Sigmoid colon (tissue), 7 donors: ENCODE results near the gene PHC2. TPM values are rescaled to one million over a fixed set of nuclear protein-coding genes. Genes with fewer than 3 reads are reported as not detected.

Experiments used
- DNase-seq: peaks from one replicate; pipeline ENCODE4 v3.0.0-alpha.2; 2019
- H3K27ac ChIP-seq, 4 donors: fragments of 200-600 bp; sonication (generic); one replicate each; pipeline ENCODE4 v1.5.1; 2016 to 2019; ENCODE audit warnings: mild to moderate bottlenecking in 1 of 4
- H3K27me3 ChIP-seq, 3 donors: fragments of 200-600 bp; sonication (generic); one replicate each; pipeline ENCODE4 v1.5.1; 2019; ENCODE audit warnings: mild to moderate bottlenecking in 1 of 3
- H3K36me3 ChIP-seq, 4 donors: fragments of 200-600 bp; sonication (generic); one replicate each; pipeline ENCODE4 v1.5.1; 2016 to 2019
- H3K4me1 ChIP-seq, 4 donors: fragments of 200-600 bp; sonication (generic); one replicate each; pipeline ENCODE4 v1.5.1; 2017 to 2019
- H3K4me3 ChIP-seq, 4 donors: fragments of 200-600 bp; sonication (generic); one replicate each; pipeline ENCODE4 v1.5.1; 2017 to 2019; ENCODE audit warnings: mild to moderate bottlenecking in 2 of 4, moderate library complexity in 1 of 4
- H3K9me3 ChIP-seq, 4 donors: fragments of 200-600 bp in 3 of 4; sonication (generic) in 3 of 4; one replicate each; pipeline versions ENCODE4 v1.5.1 to v1.6.1; 2013 to 2019
- CTCF ChIP-seq, 4 experiments: fragments of 450-650 bp in 3 of 4; fragments of 200-600 bp in 1 of 4; IDR thresholded peaks; one replicate each; pipeline ENCODE4 v1.5.1; 2016 to 2019; ENCODE audit warnings: antibody characterized with exemption in 4 of 4, mild to moderate bottlenecking in 3 of 4, moderate library complexity in 2 of 4
- EP300 ChIP-seq, 4 donors: sonication (generic); formaldehyde crosslinking; IDR thresholded peaks; one replicate each; pipeline ENCODE4 v1.6.1; 2017; ENCODE audit warnings: antibody characterized with exemption in 4 of 4
- POLR2A ChIP-seq, 2 donors: fragments of 450-650 bp; IDR thresholded peaks; one replicate each; pipeline ENCODE4 v1.6.1; 2016; ENCODE audit warnings: antibody characterized with exemption in 2 of 2, mild to moderate bottlenecking in 2 of 2, moderate library complexity in 2 of 2
- POLR2AphosphoS5 ChIP-seq, 4 donors: sonication (generic); formaldehyde crosslinking; IDR thresholded peaks; one replicate each; pipeline ENCODE4 v1.6.1; 2017; ENCODE audit warnings: antibody characterized with exemption in 4 of 4
- WGBS, 2 donors: extraction: QIAGEN DNeasy Blood & Tissue Kit; methylation state at CpG; one replicate each; pipeline ENCODE4 v1.1.7; 2013; 5-methylcytosine and 5-hydroxymethylcytosine counted together
- intact Hi-C: fragments of 100-400 bp; cut with DNase I; formaldehyde crosslinking; loops from one replicate; pipeline ENCODE4 v1.15.1; 2023
- polyA plus RNA-seq, 3 donors: library from polyadenylated mRNA; stranded (reverse); fragments of 200-250 nt; gene quantifications; one replicate each; pipeline ENCODE4 v1.2.3, GENCODE V29; 2013
- total RNA-seq, 4 donors: library from RNA; depleted of rRNA; stranded (reverse); fragments of >200 nt; gene quantifications; one replicate each; pipeline ENCODE4 v1.1.0, GENCODE V29; 2016
- donor health status: healthy with polysubstance abuse.
- donor health status: Bipolar disorder and iron deficiency.
- donor health status: healthy.

The PHC2 gene
- total and polyA plus RNA-seq, 7 donors = 56.2 to 199 (median 96.3) TPM

- intact Hi-C loops = no loop called here
- Histone ChIP-seq H3K27me3 (no peaks in the 10 kb centered on the region), H3K9me3 (no peaks in the 10 kb centered on the region), H3K4me1 (peaks cover 0 to 3% (median 0%) of the 10 kb centered on the region in 4 donors), H3K36me3 (peaks cover 13 to 72% (median 38%) of the 10 kb centered on the region in 4 donors), H3K4me3 (no peak overlapping the region), H3K27ac (no peak overlapping the region)
- 94 to 95% methylated on average over 11 of the region's 11 CpGs for WGBS, 2 donors
- peak; percentile 45 for DNase-seq
- no peak for TF ChIP-seq EP300 (IDR thresholded peaks at IDR 0.05)
- TF ChIP-seq CTCF (IDR thresholded peaks at IDR 0.05) = no peak
- no peak for TF ChIP-seq POLR2A (IDR thresholded peaks at IDR 0.05)
- TF ChIP-seq POLR2AphosphoS5 (IDR thresholded peaks at IDR 0.05) = no peak
Observed at GRCh38 chr1:33277488-33278084, 153.3 kb downstream of the PHC2 start.

- H3K4me1 ChIP-seq = peaks cover 0 to 3% (median 1%) of the 10 kb centered on the region in 4 donors
- H3K4me3 ChIP-seq = no peak overlapping the region
- intact Hi-C loops = no loop called here
- H3K27me3 ChIP-seq = no peaks in the 10 kb centered on the region
- peak; percentile 57 for DNase-seq
- H3K9me3 ChIP-seq = no peaks in the 10 kb centered on the region
- WGBS, 2 donors = 91% methylated on average over 30 of the region's 30 CpGs
- H3K27ac ChIP-seq = no peak overlapping the region
- TF ChIP-seq POLR2AphosphoS5 (IDR thresholded peaks at IDR 0.05) = no peak
- peaks cover 8 to 63% (median 33%) of the 10 kb centered on the region in 4 donors for H3K36me3 ChIP-seq
Observed at GRCh38 chr1:33276573-33277298, 154.2 kb downstream of the PHC2 start.

- Histone ChIP-seq H3K27ac (no peak overlapping the region), H3K4me3 (no peak overlapping the region), H3K36me3 (peaks cover under 1 to 55% (median 25%) of the 10 kb centered on the region in 4 donors), H3K27me3 (no peaks in the 10 kb centered on the region), H3K4me1 (peaks cover 0 to 11% (median 3%) of the 10 kb centered on the region in 4 donors), H3K9me3 (no peaks in the 10 kb centered on the region)
- peak; percentile 56 for DNase-seq
- TF ChIP-seq POLR2A (IDR thresholded peaks at IDR 0.05) = no peak
- TF ChIP-seq POLR2AphosphoS5 (IDR thresholded peaks at IDR 0.05) = no peak
- no peak for TF ChIP-seq CTCF (IDR thresholded peaks at IDR 0.05)
- no peak for TF ChIP-seq EP300 (IDR thresholded peaks at IDR 0.05)
- WGBS, 2 donors = 97 to 98% methylated on average over 45 of the region's 45 CpGs
- intact Hi-C loops = no loop called here
Observed at GRCh38 chr1:33275706-33276572, 155.0 kb downstream of the PHC2 start.

- Histone ChIP-seq H3K36me3 (peaks cover 0 to 48% (median 22%) of the 10 kb centered on the region in 4 donors), H3K27me3 (no peaks in the 10 kb centered on the region), H3K4me3 (no peak overlapping the region), H3K9me3 (no peaks in the 10 kb centered on the region), H3K4me1 (peaks cover 0 to 17% (median 6%) of the 10 kb centered on the region in 4 donors), H3K27ac (no peak overlapping the region)
- WGBS, 2 donors = 89 to 90% methylated on average over 6 of the region's 6 CpGs
- DNase-seq = peak; percentile 52
- intact Hi-C loops = no loop called here
- TF ChIP-seq POLR2A (IDR thresholded peaks at IDR 0.05) (no peak), POLR2AphosphoS5 (IDR thresholded peaks at IDR 0.05) (no peak)
Observed at GRCh38 chr1:33275195-33275594, 155.7 kb downstream of the PHC2 start.

GRCh38 chr1:33274446-33274845 lies 156.4 kb downstream of the PHC2 start:
- Histone ChIP-seq H3K27ac (no peak overlapping the region), H3K4me1 (peaks cover 0 to 17% (median 10%) of the 10 kb centered on the region in 4 donors), H3K27me3 (no peaks in the 10 kb centered on the region), H3K9me3 (no peaks in the 10 kb centered on the region), H3K4me3 (no peak overlapping the region), H3K36me3 (peaks cover 0 to 45% (median 20%) of the 10 kb centered on the region in 4 donors)
- WGBS, 2 donors = 82 to 90% methylated on average over 1 of the region's 1 CpG
- TF ChIP-seq POLR2A (IDR thresholded peaks at IDR 0.05) (no peak), POLR2AphosphoS5 (IDR thresholded peaks at IDR 0.05) (no peak), EP300 (IDR thresholded peaks at IDR 0.05) (no peak), CTCF (IDR thresholded peaks at IDR 0.05) (no peak)
- intact Hi-C loops = no loop called here
- peak; percentile 14 for DNase-seq
